HG02571 (cell line): ENCODE results near the gene LPIN1.

ENCODE experiments used
- ATAC-seq: cut with Tn5 transposase; IDR thresholded peaks from one replicate; pipeline ENCODE4 v1.9.1; 2021; ENCODE audit warnings: mild to moderate bottlenecking, moderate library complexity; ENCODE audit not compliant: unreplicated experiment

The LPIN1 gene

GRCh38 chr2:11742702-11743357, 3.6 kb upstream of the LPIN1 start:
- no peak for ATAC-seq

GRCh38 chr2:11743366-11743765, 3.1 kb upstream of the LPIN1 start:
- no peak for ATAC-seq

GRCh38 chr2:11743846-11744553, 2.4 kb upstream of the LPIN1 start:
- peak; percentile 53 for ATAC-seq

GRCh38 chr2:11744631-11745394, 1.6 kb upstream of the LPIN1 start:
- ATAC-seq = no peak

- ATAC-seq = no peak
Measured at GRCh38 chr2:11745613-11746375, 638 bp upstream of the LPIN1 start.

GRCh38 chr2:11746807-11747459, 501 bp downstream of the LPIN1 start:
- no peak for ATAC-seq

- ATAC-seq = no peak
Measured at GRCh38 chr2:11748018-11748860, 1.8 kb downstream of the LPIN1 start.

GRCh38 chr2:11748861-11749645, 2.6 kb downstream of the LPIN1 start:
- ATAC-seq = no peak

- ATAC-seq = peak; percentile 18
Measured at GRCh38 chr2:11749646-11750349, 3.4 kb downstream of the LPIN1 start.

- ATAC-seq = peak; percentile 43
Measured at GRCh38 chr2:11750422-11750821, 4.0 kb downstream of the LPIN1 start.

GRCh38 chr2:11750917-11751316, 4.5 kb downstream of the LPIN1 start:
- ATAC-seq = no peak

GRCh38 chr2:11752906-11753305, 6.5 kb downstream of the LPIN1 start:
- ATAC-seq = no peak

- ATAC-seq = peak; percentile 61
Measured at GRCh38 chr2:11753452-11753885, 7.0 kb downstream of the LPIN1 start.

GRCh38 chr2:11753886-11754699, 7.7 kb downstream of the LPIN1 start:
- peak; percentile 19 for ATAC-seq

GRCh38 chr2:11754700-11755015, 8.2 kb downstream of the LPIN1 start:
- ATAC-seq = no peak

GRCh38 chr2:11757101-11757500, 10.7 kb downstream of the LPIN1 start:
- no peak for ATAC-seq

- no peak for ATAC-seq
Measured at GRCh38 chr2:11758187-11758586, 11.8 kb downstream of the LPIN1 start.

- ATAC-seq = no peak
Measured at GRCh38 chr2:11758647-11759046, 12.2 kb downstream of the LPIN1 start.
